Measurements from ENCODE around the gene IL22RA1. TPM values are rescaled to one million over a fixed set of nuclear protein-coding genes. Genes with fewer than 3 reads are reported as not detected.

IL22RA1 gene
- total and polyA plus RNA-seq, 8 donors, result 62.5 to 164 (median 95.3) TPM

DNA sequence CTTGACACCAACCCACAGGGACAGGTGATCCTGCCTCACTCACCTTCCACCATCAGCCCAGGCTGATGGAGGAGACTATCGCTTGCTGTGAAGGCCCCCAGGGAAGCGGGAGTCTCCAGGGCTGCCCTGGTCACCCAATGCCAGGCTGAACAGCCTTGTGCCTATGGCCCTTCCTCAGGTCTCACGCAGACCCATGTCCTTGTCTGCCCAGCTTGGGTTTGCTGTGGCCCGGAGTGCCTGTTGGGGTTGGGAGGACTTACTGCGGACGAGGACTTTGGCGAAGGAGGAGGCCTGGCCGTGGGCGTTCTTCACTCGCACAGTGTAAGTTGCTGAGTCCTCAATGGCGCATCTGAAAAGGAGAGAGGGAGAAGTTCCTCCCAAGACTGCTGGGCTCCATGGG lies 45.3 kb downstream of the IL22RA1 start:
- H3K36me3 ChIP-seq, result no peaks in the 10 kb centered on the region
- intact Hi-C loops (cut with DNase I), result no loop called here
- TF ChIP-seq, protein P1, sequence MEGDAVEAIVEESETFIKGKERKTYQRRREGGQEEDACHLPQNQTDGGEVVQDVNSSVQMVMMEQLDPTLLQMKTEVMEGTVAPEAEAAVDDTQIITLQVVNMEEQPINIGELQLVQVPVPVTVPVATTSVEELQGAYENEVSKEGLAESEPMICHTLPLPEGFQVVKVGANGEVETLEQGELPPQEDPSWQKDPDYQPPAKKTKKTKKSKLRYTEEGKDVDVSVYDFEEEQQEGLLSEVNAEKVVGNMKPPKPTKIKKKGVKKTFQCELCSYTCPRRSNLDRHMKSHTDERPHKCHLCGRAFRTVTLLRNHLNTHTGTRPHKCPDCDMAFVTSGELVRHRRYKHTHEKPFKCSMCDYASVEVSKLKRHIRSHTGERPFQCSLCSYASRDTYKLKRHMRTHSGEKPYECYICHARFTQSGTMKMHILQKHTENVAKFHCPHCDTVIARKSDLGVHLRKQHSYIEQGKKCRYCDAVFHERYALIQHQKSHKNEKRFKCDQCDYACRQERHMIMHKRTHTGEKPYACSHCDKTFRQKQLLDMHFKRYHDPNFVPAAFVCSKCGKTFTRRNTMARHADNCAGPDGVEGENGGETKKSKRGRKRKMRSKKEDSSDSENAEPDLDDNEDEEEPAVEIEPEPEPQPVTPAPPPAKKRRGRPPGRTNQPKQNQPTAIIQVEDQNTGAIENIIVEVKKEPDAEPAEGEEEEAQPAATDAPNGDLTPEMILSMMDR (IDR thresholded peaks at IDR 0.05), result no peak
- DNase-seq (peak in 1 of 6 donors; percentile 42), ATAC-seq (no peak), FAIRE-seq (no peak)
- H3K4me3 ChIP-seq, result no peak overlapping the region
- H3K9me3 ChIP-seq, result no peaks in the 10 kb centered on the region
- no peaks in the 10 kb centered on the region for H3K27me3 ChIP-seq
- 93 to 95% methylated on average over 11 of the region's 11 CpGs for WGBS, 2 donors
- no peak overlapping the region for H3K27ac ChIP-seq
- H3K4me1 ChIP-seq, result peaks cover 10 to 22% (median 10%) of the 10 kb centered on the region in 3 donors

- intact Hi-C loops (cut with DNase I), result no loop called here
Measured at GRCh38 chr1:24096739-24097103, 46.2 kb downstream of the IL22RA1 start.

DNA sequence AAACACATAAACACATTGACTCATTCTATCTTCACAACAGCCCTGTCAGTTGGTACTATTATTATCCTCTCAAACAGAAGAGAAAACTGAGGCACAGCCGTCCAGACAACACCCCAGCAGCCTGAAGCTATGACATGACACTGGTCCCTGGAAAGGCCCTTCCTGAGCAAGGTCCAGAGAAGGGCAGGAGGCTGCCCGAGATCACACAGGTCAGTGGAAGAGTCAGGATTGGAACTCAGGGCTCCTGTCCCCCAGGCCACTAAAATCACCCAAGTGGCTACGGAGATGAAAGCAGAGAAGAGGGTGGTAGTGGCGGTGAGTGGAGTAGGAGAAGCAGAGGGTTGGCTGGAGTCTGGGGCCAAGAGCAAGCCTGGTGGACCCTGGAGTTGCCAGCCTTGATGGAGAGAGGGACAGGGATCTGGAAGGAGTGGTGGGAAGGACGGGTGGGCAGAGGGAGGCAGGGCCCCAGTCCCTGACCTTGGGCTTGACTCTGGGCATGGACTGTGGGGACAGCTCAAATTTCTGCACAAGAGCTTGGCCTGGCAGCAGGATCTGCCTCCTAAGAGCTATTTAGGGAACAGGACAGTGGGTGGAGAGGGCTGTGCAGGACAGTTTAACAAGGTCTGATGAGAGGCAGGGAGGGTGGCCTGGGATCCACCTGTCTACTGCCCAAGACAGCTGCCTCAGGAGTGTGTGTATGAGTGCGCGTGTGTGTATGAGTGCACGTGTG lies 46.8 kb downstream of the IL22RA1 start:
- TF ChIP-seq, protein P1 (IDR thresholded peaks at IDR 0.05), result no peak
- no peak for FAIRE-seq
- peak in 1 of 4 donors; percentile 12 for ATAC-seq

More at GRCh38 chr1:24096739-24097103, 46.2 kb downstream of the IL22RA1 start:
- no peaks in the 10 kb centered on the region for H3K36me3 ChIP-seq
- H3K27ac ChIP-seq, result no peak overlapping the region
- H3K4me1 ChIP-seq, result peaks cover 8 to 15% (median 10%) of the 10 kb centered on the region in 3 donors
- H3K9me3 ChIP-seq, result no peaks in the 10 kb centered on the region
- ATAC-seq, result no peak
- H3K4me3 ChIP-seq, result no peak overlapping the region
- TF ChIP-seq, protein P1 (IDR thresholded peaks at IDR 0.05), result no peak
- DNase-seq, result peak in 1 of 6 donors; percentile 26
- no peaks in the 10 kb centered on the region for H3K27me3 ChIP-seq
- 83 to 88% methylated on average over 5 of the region's 5 CpGs for WGBS, 2 donors
- no peak for FAIRE-seq

DNA sequence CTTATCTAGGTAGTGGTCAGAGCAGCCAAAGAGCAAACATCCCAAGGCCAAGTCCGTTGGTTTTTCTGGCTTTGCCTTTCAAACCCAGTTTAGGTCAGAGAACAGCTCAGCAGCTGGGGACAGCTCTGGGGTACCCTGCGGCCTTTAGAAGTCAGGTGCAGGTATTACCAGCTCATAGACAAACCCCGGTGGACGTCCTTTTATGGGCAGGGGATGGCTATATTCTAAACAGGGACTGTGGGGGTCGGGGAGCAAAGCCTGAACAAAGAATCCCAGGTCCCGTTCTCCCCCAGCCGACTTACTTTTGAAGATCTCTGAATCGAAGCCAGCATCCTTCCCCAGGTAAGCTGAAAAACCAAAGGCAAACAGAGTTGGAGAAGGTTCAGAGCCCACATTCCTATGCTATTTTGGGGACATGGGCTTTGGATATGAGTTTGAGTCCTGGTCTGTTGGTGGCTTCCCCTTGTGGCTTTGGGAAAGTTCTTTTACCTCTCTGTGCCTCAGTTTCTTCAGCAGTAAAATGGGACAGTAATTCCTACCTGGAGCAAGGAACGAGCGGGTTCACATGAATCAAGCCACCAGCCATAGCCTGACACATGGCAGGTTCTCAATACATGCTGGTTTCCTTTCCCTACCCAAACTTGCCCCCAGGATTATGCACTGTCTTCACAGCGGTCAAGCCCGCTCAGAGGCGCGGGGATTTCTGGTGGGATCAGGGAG lies 47.6 kb downstream of the IL22RA1 start:
- DNase-seq, result peak in 1 of 6 donors; percentile 20
- Histone ChIP-seq H3K27me3 (no peaks in the 10 kb centered on the region), H3K4me1 (peaks cover 8 to 15% (median 10%) of the 10 kb centered on the region in 3 donors), H3K4me3 (no peak overlapping the region), H3K27ac (no peak overlapping the region), H3K9me3 (no peaks in the 10 kb centered on the region), H3K36me3 (no peaks in the 10 kb centered on the region)
- WGBS, 2 donors, result 62 to 64% methylated on average over 14 of the region's 14 CpGs
- no peak for FAIRE-seq
- intact Hi-C loops (cut with DNase I), result no loop called here
- ATAC-seq, result peak in 2 of 4 donors; percentile 15 to 26
- TF ChIP-seq, protein P1 (IDR thresholded peaks at IDR 0.05), result no peak

More for the DNA sequence above, 46.8 kb downstream of the IL22RA1 start:
- peaks cover 8 to 15% (median 10%) of the 10 kb centered on the region in 3 donors for H3K4me1 ChIP-seq
- no peaks in the 10 kb centered on the region for H3K9me3 ChIP-seq
- no peak overlapping the region for H3K27ac ChIP-seq
- 83% methylated on average over 8 of the region's 8 CpGs for whole genome bisulfite sequencing, 2 donors
- no peaks in the 10 kb centered on the region for H3K27me3 ChIP-seq
- no peak overlapping the region for H3K4me3 ChIP-seq
- no peaks in the 10 kb centered on the region for H3K36me3 ChIP-seq
- intact Hi-C loops (cut with DNase I), result no loop called here
- peak in 1 of 6 donors; percentile 28 for DNase-seq
